OCI-LY7 (cell line): Measurements from ENCODE around the gene EVI5L.

Experiments used
- CTCF ChIP-seq: fragments of 200-600 bp; sonication (generic); conservative IDR thresholded peaks from 2 replicates; pipeline ENCODE4 v1.5.1; 2014; ENCODE audit warnings: mild to moderate bottlenecking, antibody characterized with exemption, low read length, moderate library complexity, mixed read lengths
- EZH2phosphoT487 ChIP-seq: fragments of 200-600 bp; sonication (generic); IDR thresholded peaks from 2 replicates; pipeline ENCODE4 v1.6.1; 2018; ENCODE audit warnings: low read depth, borderline replicate concordance, mild to moderate bottlenecking, mixed run types, antibody characterized with exemption, low read length, moderate library complexity, mixed read lengths

GRCh38 chr19:7912697-7913564 lies 82.9 kb downstream of the EVI5L start:
- TF ChIP-seq CTCF (no peak), EZH2phosphoT487 (no peak)
